GM21515 (cell line): ENCODE measurements around the gene PTEN.
"Not testable (repeated sequence)": the region's sequence is repeated elsewhere in the genome, so short reads cannot be mapped to it uniquely, and the experiment has no call there.

Experiments
- ATAC-seq: cut with Tn5 transposase; IDR thresholded peaks from one replicate; pipeline ENCODE4 v1.9.1; 2021; ENCODE audit not compliant: unreplicated experiment

The PTEN gene

DNA sequence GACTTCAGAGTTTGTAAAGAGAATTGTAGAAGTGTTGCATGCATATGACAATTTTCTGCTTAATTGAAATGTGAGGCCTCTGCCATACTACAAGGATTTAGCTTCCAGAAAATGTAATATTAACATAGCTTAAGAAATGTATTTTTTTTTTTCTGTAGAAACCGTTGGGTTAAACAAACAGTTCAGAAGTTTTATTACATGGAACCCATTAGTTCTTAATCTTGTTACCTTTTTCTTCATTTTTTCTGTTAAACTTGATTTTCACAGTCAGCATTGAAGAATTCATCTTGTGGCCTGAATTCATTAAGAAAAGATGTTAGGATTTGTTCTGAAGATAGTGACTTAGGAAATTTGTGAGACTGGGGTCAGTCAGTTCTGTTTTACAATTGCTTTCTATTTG lies 4.9 kb downstream of the PTEN start:
- no peak for ATAC-seq

DNA sequence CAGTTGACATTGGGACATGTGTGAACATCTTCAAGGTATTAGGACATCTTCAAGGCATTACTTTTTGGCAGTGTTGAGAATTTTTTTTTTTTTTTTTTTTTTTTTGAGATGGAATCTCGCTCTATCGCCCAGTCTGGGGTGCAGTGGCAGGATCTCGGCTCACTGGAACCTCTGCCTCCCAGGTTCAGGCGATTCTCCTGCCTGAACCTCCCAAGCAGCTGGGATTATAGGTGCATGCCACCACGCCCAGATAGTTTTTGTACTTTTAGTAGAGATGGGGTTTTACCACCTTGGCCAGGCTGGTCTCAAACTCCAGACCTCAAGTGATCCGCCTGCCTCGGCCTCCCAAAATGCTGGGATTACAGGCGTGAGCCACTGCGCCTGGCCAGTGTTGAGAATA lies 5.7 kb downstream of the PTEN start:
- not testable (repeated sequence) for ATAC-seq

DNA sequence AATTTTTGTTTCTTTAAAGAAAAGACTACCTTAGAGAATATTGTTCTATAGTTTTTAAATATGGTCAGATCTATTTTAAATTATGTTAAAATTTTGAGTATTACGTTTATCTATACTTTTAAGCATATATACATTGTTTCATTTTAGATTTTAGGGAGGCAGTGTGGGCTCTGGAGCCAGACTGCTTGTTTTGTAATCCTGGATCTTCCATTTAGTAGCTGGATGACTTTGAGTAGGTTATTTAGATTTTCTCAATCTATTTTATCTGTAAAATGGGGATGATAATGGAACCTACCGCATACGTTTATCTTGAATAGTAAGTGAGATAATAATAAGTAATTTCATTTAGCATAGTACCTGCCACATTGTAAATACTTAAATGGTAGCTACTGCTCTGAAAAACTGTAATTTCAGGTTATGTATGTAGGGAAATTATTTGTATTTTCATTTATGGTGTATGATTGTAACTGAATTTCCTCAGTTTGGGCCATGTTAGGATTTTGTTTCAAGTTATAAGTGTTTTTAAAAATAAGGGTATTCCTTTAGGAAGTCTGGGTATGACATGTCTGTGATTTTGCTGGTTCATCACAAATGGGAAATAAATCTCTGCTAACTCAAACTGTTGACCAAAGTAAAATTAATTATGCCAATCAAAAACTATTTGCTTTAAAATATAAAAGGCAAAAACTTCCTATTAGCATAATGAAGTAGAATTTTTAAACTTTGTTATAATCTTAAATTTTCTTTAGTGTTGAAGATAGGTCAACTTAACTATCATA lies 6.5 kb downstream of the PTEN start:
- no peak for ATAC-seq

DNA sequence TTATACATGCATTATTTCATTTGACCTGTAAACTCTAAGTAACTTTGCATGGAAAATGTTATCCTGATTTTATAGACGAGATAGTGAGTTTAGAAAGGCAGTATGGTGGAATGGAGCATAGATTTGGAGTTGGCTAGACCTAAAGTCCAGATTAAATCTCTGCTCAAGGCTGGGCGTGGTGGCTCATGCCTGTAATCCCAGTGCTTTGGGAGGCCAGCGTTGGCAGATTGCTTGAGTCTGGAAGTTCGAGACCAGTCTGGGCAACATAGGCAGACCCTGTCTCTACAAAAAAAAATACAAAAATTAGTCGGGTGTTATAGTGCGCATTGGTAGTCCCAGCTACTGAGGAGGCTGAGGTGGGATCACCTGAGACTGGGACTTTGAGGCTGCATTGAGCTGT lies 9.4 kb downstream of the PTEN start:
- ATAC-seq = no peak

DNA sequence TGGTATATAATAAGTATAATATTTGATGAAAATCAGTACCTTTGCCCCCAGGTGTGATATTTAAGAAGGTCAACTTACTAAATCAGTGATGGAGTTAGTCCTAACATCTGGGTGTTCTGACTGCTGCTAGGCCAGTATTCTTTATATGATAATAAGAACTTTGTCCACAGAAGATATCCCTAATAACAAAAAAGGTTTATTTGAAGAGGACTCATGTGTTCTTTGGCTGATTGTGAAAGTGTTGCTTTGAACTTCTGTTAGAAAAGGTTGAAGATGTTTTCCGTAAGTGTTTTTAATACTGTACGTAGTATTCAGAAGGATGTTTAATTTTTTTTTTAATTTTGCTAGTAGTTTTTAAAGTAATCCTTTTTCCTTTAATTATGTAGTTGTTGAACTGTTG lies 10.2 kb downstream of the PTEN start:
- ATAC-seq = no peak

DNA sequence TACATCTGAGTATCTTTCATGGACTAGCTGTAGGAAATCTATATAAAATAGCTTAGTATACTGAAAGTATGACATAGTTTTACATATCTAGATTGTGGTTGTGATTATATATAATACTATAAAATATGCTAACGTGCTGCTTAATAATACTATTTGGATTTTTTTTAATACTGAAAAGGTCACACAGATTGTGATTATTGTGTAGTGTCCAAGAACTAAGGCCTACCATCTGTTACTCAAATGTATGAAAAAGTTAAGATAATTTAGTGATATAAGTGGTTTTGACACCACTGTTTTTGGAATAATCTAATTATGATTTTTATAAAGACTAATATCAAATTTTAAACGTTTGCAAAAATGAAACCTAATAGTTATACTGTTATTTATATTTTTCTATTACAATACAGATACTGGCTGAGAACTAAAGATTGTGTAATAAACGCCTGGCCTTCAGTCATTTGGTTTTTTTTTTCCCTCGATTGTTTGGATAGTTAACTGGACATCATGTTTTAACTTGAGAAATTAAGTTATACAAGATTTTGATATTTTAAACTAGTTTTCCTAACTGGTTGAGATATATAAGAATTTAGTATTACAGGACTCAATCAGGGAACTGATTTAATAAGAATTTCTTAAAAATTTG lies 12.6 kb downstream of the PTEN start:
- ATAC-seq = no peak

DNA sequence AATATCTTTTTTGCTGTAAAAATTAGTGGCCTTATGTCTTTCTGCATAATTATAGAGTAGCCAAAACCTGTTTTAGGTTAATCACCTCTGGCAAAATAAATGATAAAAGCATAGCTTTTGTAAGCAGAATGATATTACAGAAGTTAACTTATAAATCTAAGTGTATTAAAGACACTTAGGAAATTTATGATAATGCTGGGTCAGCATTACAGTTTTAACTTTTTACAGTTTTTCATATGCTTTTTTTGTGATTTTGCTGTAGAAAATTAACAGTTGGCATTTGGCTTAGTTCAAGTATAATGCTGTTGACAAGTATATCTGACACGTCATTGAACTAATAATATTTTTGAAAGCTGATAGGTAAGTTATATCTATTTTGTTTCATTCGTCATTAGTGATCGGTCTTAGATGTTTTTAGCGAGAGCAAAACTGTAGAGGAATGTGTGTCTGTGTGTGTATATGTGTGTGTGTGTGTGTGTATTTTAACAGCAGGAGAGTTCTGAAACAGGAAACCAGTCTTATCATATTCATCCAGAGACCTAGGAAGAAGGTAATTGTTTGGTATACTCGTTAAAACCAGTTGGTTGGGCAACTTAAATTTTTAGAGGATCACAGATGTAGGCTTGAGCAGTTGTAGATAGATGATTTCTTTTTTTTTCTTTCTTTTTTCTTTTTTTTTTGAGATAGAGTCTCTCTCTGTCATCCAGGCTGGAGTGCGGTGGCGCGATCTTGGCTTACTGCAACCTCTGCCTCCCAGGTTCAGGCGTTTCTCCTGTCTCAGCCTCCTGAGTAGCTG lies 15.4 kb downstream of the PTEN start:
- ATAC-seq = no peak

DNA sequence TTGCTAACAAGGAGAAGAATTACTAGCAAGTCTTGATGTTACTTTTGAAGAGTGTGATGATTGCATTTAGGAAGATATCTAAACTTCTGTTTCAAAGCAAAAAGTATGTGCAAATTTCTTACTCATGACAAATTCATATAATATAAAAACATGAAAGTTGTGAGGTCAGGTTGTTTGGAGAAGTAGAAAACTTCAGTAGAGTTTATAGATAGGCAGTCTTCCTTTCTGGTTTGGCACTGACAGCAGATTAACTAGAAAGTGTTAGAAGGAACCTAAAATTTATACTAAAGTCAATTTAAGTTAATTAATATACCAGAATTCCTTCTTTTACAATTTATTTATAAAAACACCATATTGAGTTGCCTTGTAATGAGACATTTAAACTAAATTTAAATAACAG lies 16.9 kb downstream of the PTEN start:
- no peak for ATAC-seq

DNA sequence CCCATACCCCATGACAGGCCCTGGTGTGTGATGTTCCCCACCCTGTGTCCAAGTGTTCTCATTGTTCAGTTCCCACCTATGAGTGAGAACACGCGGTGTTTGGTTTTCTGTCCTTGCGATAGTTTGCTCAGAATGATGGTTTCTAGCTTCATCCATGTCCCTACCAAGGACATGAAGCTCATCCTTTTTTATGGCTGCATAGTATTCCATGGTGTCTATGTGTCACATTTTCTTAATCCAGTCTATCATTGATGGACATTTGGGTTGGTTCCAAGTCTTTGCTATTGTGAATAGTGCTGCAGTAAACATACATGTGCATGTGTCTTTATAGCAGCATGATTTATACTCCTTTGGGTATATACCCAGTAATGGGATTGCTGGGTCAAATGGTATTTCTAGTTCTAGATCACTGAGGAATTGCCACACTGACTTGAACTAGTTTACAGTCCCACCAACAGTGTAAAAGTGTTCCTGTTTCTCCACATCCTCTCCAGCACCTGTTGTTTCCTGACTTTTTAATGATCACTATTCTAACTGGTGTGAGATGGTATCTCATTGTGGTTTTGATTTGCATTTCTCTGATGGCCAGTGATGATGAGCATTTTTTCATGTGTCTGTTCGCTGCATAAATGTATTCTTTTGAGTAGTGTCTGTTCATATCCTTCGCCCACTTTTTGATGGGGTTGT lies 18.1 kb downstream of the PTEN start:
- not testable (repeated sequence) for ATAC-seq

DNA sequence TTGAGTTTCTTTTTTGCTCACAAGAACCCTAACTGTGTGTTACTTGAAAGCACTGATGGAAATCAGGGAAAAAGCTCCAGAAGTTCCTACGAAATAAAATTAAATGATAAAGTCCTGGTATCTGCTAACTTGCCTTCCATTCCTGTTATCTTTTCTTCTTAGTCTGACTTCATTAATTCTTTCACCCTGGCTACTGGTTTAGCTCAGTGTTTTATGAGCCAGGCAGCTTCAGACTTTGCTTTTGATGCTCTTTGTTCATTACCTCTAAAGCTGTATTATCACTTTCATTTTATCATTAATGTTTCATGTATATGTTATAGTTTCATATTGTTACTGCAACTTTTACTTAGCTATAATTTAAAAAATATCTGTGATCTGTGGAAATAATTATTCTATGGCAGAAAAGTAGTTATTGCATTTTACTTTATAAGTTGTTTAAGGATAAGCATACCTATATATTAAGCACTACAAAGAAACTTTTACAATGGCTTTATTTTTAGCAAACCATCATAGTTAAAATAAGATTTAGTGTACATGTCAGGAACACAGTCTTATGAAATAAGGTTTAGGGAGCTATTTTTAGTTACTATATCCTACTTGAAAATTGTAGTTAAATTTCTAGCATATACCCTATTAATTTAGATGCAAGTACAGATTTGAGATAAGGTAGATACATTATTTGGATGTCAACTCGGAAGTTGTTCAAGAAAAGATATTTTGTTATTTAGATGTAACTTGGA lies 19.3 kb downstream of the PTEN start:
- no peak for ATAC-seq

DNA sequence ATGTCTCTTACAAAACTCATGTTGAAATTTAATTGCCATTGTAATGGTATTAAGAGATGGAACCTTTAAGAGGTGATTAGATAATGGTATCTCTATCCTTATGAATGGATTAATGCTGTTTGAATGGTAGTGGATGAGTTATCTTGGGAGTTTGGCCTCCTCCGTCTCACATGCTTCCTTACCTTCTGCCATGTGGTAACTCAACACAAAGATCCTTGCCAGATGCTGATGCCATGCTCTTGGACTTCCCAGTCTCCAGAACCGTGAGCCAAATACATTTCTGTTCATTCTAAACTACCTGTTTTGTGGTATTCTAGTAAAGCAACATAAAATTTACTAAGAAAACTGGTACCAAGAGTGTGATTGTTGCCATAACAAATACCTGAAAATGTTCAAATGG lies 23.2 kb downstream of the PTEN start:
- no peak for ATAC-seq

DNA sequence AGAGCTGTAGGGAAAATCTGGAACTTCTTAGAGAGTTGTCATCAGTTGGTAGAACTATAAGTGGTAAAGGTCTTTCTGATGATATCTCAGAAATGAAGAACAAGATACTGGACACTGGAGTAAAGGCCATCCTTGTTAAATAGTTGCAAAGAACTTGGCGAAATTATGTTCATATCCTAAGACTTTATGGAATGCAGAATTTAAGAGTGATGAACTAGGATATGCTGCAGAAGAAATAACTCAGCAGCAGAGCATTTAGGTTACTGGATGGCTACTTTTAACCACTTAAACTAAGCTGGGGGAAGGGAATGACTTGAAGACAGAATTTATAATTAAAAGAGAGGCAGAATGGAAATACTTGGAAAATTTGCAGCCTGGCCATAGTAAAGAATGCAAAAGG lies 23.7 kb downstream of the PTEN start:
- no peak for ATAC-seq

DNA sequence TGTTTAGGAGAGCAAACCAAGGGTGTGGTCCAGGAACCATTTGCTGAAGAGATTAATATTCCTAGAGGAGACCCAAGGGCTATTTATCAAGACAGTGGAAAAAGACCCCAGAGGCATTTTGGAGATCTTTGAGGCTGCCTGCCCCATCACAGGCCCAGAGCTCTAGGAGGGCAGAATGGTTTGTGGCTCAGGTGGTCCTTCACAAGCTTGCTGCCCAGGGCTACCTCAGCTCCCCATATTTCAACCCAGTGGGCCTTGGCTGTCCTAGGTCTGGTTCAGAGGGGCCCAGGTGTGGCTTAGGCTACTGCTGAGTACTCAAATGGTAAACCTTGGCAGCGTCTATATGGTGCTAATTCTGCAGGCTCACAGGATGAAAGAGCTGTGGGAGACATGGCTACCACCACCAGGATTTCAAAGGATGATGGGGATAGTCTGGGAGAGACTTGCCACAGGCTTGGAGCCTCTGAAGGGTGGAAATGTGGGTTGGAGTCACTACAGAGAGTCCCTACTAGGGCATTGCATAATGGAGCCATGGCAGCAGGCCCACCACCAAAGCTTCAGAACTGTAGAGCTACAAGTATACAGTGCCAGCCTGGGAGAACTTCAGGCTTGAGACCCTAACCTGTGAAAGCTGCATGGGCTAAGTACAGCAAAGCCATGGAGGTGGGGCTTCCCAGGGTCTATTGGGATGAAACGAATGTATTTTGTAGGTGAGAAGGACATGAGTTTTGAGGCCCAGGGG lies 24.3 kb downstream of the PTEN start:
- no peak for ATAC-seq

DNA sequence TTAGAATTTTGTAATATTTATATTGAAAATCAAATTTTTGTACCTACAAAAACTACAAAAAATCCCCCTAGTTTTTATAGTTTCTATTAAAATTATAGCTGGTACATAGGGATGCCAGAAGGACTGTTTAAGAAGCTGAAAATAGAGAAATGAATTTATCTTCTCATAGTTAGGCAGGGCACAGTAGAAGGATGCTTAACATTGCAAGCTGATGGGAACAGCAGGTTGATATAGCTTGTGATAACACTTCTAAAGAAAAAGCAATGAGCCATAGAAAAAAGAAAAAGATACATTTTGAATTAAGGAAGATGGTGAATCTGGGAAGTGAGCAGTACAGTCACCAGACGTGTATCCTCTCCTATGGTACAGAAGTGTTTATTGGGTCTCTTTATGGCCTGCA lies 32.0 kb downstream of the PTEN start:
- no peak for ATAC-seq

DNA sequence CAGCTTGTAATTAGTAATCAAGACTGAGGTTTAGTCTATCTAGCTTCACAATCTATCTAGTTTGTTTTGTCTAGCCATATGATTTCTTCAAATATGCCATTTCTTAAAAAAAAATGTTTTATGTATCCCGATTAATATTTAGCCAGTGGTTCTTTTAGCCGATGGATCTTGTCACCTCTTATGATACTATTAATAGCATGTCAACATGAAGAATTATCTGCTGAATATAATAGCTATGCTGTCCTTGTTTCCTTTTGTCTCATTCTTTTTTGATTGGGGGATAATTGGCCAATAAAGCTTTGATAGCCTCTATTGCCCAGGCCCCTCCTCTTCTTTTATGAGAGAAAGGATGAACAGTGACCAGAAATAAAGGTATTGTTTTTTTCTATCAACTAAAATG lies 32.8 kb downstream of the PTEN start:
- no peak for ATAC-seq

DNA sequence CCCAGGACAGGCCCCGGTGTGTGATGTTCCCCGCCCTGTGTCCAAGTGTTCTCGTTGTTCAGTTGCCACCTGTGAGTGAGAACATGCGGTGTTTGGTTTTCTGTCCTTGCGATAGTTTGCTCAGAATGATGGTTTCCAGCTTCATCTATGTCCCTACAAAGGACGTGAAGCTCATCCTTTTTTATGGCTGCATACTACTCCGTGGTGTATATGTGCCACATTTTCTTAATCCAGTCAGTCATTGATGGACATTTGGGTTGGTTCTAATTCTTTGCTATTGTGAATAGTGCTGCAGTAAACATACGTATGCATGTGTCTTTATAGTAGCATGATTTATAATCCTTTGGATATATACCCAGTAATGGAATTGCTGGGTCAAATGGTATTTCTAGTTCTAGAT lies 34.5 kb downstream of the PTEN start:
- ATAC-seq = not testable (repeated sequence)

DNA sequence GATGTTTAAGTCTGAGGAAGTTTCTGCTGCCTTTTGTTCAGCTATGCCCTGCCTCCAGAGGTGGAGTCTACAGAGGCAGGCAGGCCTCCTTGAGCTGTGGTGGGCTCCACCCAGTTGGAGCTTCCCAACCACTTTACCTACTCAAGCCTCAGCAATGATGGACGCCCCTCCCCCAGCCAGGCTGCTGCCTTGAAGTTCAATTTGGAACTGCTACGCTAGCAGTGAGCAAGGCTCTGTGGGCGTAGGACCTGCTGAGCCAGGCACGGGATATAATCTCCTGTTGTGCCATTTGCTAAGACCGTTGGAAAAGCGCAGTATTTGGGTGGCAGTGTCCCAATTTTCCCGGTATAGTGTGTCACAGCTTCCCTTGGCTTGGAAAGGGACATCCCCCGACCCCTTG lies 40.0 kb downstream of the PTEN start:
- not testable (repeated sequence) for ATAC-seq

DNA sequence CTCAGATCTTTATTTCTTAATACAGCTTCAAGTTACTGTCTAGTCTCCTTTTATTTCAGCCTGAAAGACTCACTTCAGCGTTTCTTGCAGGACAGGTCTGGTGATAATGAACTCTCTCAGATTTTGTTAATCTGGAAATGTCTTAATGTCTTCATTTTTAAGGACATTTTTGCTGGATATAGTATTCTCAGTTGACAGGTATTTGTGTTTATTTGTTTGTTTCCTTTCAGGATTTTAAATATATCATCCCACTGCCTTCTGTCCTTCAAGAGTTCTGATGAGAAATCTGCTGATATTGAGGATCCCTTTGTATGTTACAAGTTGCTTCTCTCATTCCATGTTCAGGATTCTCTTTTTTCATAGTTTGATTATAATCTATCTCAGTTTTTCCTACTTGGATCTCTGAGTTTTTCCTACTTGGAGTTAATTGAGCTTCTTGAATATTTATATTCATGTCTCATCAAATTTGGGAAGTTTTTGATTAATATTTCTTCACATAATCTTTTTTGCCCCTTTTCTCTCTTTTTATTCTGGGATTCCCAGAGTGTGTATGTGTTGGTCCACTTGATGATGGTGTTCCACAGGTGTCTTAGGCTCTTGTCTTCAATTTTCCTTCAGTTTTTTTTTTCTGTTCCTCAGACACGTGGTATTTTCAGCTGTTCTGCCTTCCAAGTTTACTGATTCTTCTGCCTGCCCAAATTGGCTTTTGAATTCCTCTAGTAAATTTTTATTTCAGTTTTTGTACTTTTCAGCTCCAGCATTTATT lies 49.9 kb downstream of the PTEN start:
- ATAC-seq = no peak

DNA sequence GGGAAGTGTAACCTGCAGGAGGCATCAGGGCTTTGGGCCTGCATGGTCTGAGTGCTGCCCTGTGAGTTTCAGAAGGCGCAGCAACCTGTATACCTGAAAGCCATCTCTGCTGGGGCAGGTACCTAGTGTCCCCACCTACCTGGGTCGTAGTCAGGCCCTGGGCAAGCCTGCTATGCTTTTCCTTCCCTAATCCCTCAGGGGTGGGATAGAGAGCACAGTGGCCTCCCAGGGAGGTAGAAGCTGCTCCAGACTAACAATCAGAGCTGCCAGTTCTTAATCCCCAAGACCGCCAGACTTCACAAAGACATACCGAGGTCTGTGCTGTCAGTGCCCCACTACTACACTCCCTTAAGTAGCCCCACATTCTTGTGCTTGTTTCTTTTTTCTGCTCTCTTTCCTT lies 52.0 kb downstream of the PTEN start:
- ATAC-seq = no peak
